HEK293 (cell line): ENCODE measurements around the gene COG6.

Experiments used
- CTCF ChIP-seq: fragments of 450-650 bp; formaldehyde crosslinking; IDR thresholded peaks from 2 replicates; pipeline ENCODE4 v1.5.1; 2016; ENCODE audit warnings: missing biosample characterization, missing genetic modification characterization
- ZNF274 ChIP-seq, 2 experiments: fragments of 200-500 bp in 1 of 2; fragments of 450-650 bp in 1 of 2; sonication (Bioruptor generic) in 1 of 2; formaldehyde crosslinking in 1 of 2; IDR thresholded peaks; 2 replicates each; pipeline versions ENCODE4 v1.5.1 to v1.6.1; 2014 to 2016; ENCODE audit warnings: borderline replicate concordance in 1 of 2, inconsistent platforms in 1 of 2, low read length in 1 of 2, missing biosample characterization in 1 of 2, missing genetic modification characterization in 1 of 2
- ZNF280D ChIP-seq: fragments of 450-650 bp; formaldehyde crosslinking; IDR thresholded peaks from 2 replicates; pipeline ENCODE4 v1.5.1; 2016; ENCODE audit warnings: missing biosample characterization, missing genetic modification characterization
- ZNF585B ChIP-seq: fragments of 450-650 bp; formaldehyde crosslinking; IDR thresholded peaks from 2 replicates; pipeline ENCODE4 v1.5.1; 2016; ENCODE audit warnings: missing biosample characterization, missing genetic modification characterization
- TF ChIP-seq, protein P1 (sequence below): fragments of 450-650 bp; formaldehyde crosslinking; IDR thresholded peaks from 2 replicates; pipeline ENCODE4 v1.5.1; 2016; ENCODE audit warnings: missing biosample characterization, missing genetic modification characterization

DNA sequence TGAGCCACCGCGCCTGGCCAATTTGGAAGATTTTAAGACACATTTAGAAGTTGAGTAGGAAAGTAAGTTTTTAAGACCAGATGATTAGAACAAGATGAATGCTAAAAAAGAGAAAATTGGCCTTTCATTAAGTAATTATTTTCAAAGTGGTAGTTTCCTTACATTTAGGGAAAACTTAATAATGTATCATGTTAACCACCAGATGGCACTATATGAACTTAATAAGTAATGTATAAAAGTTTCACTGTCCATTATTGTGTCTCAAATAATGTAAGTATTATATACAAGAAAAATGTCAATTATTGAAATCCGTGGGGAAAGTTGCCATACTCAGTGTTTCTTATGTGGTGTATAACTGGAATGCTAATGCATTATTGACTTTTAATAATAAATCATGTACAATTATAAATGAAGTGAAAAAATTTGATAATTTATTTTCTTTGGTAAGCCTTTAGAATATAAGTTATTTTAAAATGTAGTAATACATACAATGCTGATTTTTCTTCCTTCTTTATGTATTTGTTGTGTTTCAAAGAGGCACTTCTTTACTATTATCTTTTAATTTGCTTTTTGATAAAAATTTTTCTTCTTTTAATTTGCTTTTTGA lies 29.2 kb downstream of the COG6 start:
- no peak for TF ChIP-seq ZNF585B (tag by site-specific recombination)
- no peak for TF ChIP-seq CTCF (tag by site-specific recombination)
- TF ChIP-seq, protein P1, sequence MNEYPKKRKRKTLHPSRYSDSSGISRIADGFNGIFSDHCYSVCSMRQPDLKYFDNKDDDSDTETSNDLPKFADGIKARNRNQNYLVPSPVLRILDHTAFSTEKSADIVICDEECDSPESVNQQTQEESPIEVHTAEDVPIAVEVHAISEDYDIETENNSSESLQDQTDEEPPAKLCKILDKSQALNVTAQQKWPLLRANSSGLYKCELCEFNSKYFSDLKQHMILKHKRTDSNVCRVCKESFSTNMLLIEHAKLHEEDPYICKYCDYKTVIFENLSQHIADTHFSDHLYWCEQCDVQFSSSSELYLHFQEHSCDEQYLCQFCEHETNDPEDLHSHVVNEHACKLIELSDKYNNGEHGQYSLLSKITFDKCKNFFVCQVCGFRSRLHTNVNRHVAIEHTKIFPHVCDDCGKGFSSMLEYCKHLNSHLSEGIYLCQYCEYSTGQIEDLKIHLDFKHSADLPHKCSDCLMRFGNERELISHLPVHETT (tag by site-specific recombination), result no peak
- TF ChIP-seq ZNF280D, result no peak
- no peak for TF ChIP-seq ZNF274 (IDR thresholded peaks at IDR 0.05; ENCODE audit: low read length)
- no peak for TF ChIP-seq ZNF274 (tag by site-specific recombination; IDR thresholded peaks at IDR 0.05; ENCODE audit: borderline replicate concordance)
